HCT116 (cell line): ENCODE results near the gene TFDP3. TPM values are rescaled to one million over a fixed set of nuclear protein-coding genes. Genes with fewer than 3 reads are reported as not detected.

ENCODE experiments used
- ATAC-seq: fragments of 200-7000 bp; cut with Tn5 transposase; 2 replicates; pipeline ENCODE4 v1.9.1; 2020; ENCODE audit warnings: mild to moderate bottlenecking, moderate library complexity
- BruUV-seq: library from RNA; stranded (reverse); fragments of 400-500 nt; replicated peaks from 2 replicates; lab custom pipeline; 2021; lab: Mats Ljungman, UMichigan
- CTCF ChIA-PET: fragments of 300-600 bp; sonication (Branson Sonifier 250); formaldehyde crosslinking; loops from one replicate; lab custom pipeline; 2021; ENCODE audit warnings: antibody characterized with exemption; lab: Charles Lee
- POLR2A ChIA-PET: fragments of 300-600, 350-600 bp; sonication (Branson Sonifier 250); formaldehyde crosslinking; loops from one replicate; lab custom pipeline; 2021; ENCODE audit warnings: antibody characterized with exemption; lab: Charles Lee
- RAD21 ChIA-PET, 2 experiments: fragments of 300-600 bp; sonication (Branson Sonifier 250); formaldehyde crosslinking; loops; one replicate each; lab custom pipeline; 2023; ENCODE audit warnings: low total read pairs in 2 of 2; ENCODE audit not compliant: uncharacterized antibody in 2 of 2, unreplicated experiment in 2 of 2, low non-redundant PET in 1 of 2; lab: Charles Lee
- DNase-seq: peaks from one replicate; pipeline ENCODE4 v3.0.0-alpha.2; 2010; ENCODE audit warnings: low read depth, low spot score
- H2AFZ ChIP-seq: fragments of 200-600 bp; shearing (Covaris generic), sonication (generic); 2 replicates; pipeline ENCODE4 v1.6.1; 2017; ENCODE audit warnings: low read depth, mixed run types, mixed read lengths, antibody characterized with exemption, low read length; ENCODE audit not compliant: poor library complexity, severe bottlenecking
- H3K27ac ChIP-seq: 2 replicates; pipeline ENCODE4 v1.5.1; 2012; ENCODE audit warnings: low read depth, low read length
- H3K27me3 ChIP-seq: fragments of 200-600 bp; sonication (generic); 2 replicates; pipeline ENCODE4 v1.6.1; 2016; ENCODE audit warnings: mixed run types, low read length, mixed read lengths; ENCODE audit not compliant: insufficient read depth
- H3K36me3 ChIP-seq, 2 experiments: fragments of 200-500 bp in 1 of 2; fragments of 200-600 bp in 1 of 2; sonication (Bioruptor generic) in 1 of 2; sonication (generic) in 1 of 2; 2 replicates each; pipeline versions ENCODE4 v1.5.1 to v1.6.1; 2014 to 2016; ENCODE audit warnings: low read length in 2 of 2, inconsistent platforms in 1 of 2, mixed read lengths in 1 of 2, mixed run types in 1 of 2; ENCODE audit not compliant: insufficient read depth in 2 of 2, control insufficient read depth in 1 of 2
- H3K4me1 ChIP-seq, 2 experiments: fragments of 200-600 bp in 1 of 2; sonication (generic) in 1 of 2; 2 replicates each; pipeline versions ENCODE4 v1.5.1 to v1.6.1; 2012 to 2017; ENCODE audit warnings: low read length in 2 of 2, inconsistent platforms in 1 of 2, mild to moderate bottlenecking in 1 of 2, mixed read lengths in 1 of 2, mixed run types in 1 of 2, moderate library complexity in 1 of 2; ENCODE audit not compliant: insufficient read depth in 2 of 2, control insufficient read depth in 1 of 2
- H3K4me2 ChIP-seq: fragments of 200-600 bp; sonication (generic); 2 replicates; pipeline ENCODE4 v1.6.1; 2017; ENCODE audit warnings: mixed run types, low read length, mixed read lengths
- H3K4me3 ChIP-seq, 2 experiments: fragments of 200-600 bp in 1 of 2; sonication (generic) in 1 of 2; replicated peaks in 1 of 2; 2 replicates each; pipeline ENCODE4 v1.5.1; 2011 to 2016; ENCODE audit warnings: low read length in 2 of 2, control low read depth in 1 of 2, low read depth in 1 of 2, mild to moderate bottlenecking in 1 of 2, mixed read lengths in 1 of 2, mixed run types in 1 of 2
- H3K79me2 ChIP-seq: fragments of 200-600 bp; sonication (generic); 2 replicates; pipeline ENCODE4 v1.6.1; 2017; ENCODE audit warnings: mild to moderate bottlenecking, mixed run types, low read length, moderate library complexity, mixed read lengths; ENCODE audit not compliant: insufficient read depth
- H3K9ac ChIP-seq: fragments of 200-600 bp; sonication (generic); 2 replicates; pipeline ENCODE4 v1.6.1; 2016; ENCODE audit warnings: low read length, mixed read lengths
- H3K9me2 ChIP-seq: fragments of 200-600 bp; sonication (generic), shearing (Covaris generic); 2 replicates; pipeline ENCODE4 v1.6.1; 2017; ENCODE audit warnings: mixed run types, mild to moderate bottlenecking, moderate library complexity; ENCODE audit not compliant: insufficient read depth
- H3K9me3 ChIP-seq, 2 experiments: fragments of 200-500 bp in 1 of 2; fragments of 200-600 bp in 1 of 2; sonication (Bioruptor generic) in 1 of 2; sonication (generic) in 1 of 2; 2 replicates each; pipeline ENCODE4 v1.6.1; 2014 to 2017; ENCODE audit warnings: low read length in 2 of 2, mixed read lengths in 2 of 2, inconsistent platforms in 1 of 2, low read depth in 1 of 2, mild to moderate bottlenecking in 1 of 2, mixed run types in 1 of 2, moderate library complexity in 1 of 2; ENCODE audit not compliant: control insufficient read depth in 1 of 2, insufficient read depth in 1 of 2
- H4K20me1 ChIP-seq: fragments of 200-600 bp; sonication (generic), shearing (Covaris generic); 2 replicates; pipeline ENCODE4 v1.6.1; 2017; ENCODE audit warnings: mixed run types, mild to moderate bottlenecking, moderate library complexity; ENCODE audit not compliant: insufficient read depth
- CBX3 ChIP-seq: IDR thresholded peaks from 2 replicates; pipeline ENCODE4 v1.6.1; 2012; ENCODE audit warnings: low read depth
- CEBPB ChIP-seq: IDR thresholded peaks from 2 replicates; pipeline ENCODE4 v1.6.1; 2012; ENCODE audit warnings: low read depth
- ELF1 ChIP-seq: IDR thresholded peaks from 2 replicates; pipeline ENCODE4 v1.6.1; 2012; ENCODE audit warnings: low read depth, borderline replicate concordance
- EZH2phosphoT487 ChIP-seq: fragments of 200-600 bp; IDR thresholded peaks from 2 replicates; pipeline ENCODE4 v1.6.1; 2018; ENCODE audit warnings: antibody characterized with exemption, borderline replicate concordance
- SIN3A ChIP-seq: IDR thresholded peaks from 2 replicates; pipeline ENCODE4 v1.6.1; 2012; ENCODE audit warnings: low read depth
- SP1 ChIP-seq: IDR thresholded peaks from 2 replicates; pipeline ENCODE4 v1.6.1; 2012; ENCODE audit warnings: low read depth
- ZNF274 ChIP-seq: fragments of 200-500 bp; sonication (Bioruptor generic); IDR thresholded peaks from 2 replicates; pipeline ENCODE4 v1.6.1; 2014; ENCODE audit warnings: mild to moderate bottlenecking, low read depth, low read length, inconsistent platforms
- intact Hi-C: fragments of 100-400 bp; cut with micrococcal nuclease; formaldehyde crosslinking; loops from 2 replicates; pipeline ENCODE4 v1.10.0; 2022
- total RNA-seq: library from RNA; stranded (reverse); gene quantifications from one replicate; pipeline ENCODE4 v1.2.1, GENCODE V29; 2021; ENCODE audit not compliant: unreplicated experiment
- TF ChIP-seq, protein P1 (sequence below): IDR thresholded peaks from 2 replicates; pipeline ENCODE4 v1.6.1; 2011; ENCODE audit warnings: mild to moderate bottlenecking, low read length, moderate library complexity; ENCODE audit not compliant: insufficient replicate concordance; ENCODE audit errors: extremely low read depth
- TF ChIP-seq, protein P2 (sequence below): IDR thresholded peaks from 2 replicates; pipeline ENCODE4 v1.6.1; 2012; ENCODE audit warnings: low read depth

Gene TFDP3
- total RNA-seq, 1 experiment from 2014 or later: not detected

DNA sequence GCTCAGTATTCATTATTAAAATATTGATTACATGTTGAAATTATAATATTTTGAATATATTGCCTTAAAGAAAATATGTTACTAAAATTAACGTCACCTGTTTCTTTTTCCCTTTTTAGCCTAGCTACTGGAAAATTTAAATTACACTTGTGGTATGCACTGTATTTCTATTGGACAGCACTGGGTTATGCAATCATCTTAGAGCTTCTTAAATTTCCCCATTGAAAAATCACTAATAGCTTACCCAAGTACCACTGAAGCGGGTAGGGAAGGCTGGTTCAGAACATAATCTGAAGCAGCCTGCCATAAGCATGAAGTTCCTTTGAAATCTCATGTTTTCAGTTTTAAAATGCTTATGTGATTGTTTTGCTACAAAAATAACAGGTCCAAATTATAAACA, 49.5 kb upstream of the TFDP3 start:
- CTCF ChIA-PET: no interaction called here

DNA sequence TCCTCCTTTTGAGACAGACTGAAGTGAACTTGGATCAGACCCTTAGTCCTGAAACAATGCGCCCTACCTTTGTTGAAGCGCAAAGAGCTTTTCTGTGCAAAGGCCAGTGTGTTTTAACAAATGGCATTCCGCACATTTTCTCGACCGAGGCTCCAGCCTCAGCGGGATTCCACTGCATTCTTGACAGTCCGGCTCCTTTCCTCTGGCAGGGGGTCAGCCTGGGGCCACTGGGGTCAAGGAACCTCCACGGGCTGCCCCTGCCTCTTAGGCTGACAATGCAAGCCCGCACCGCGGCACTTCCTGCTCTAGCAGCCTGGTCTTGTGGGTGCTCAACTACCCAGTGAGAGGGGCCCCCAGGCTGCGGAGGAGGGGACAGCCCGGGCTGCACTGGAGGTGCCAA, 47.2 kb upstream of the TFDP3 start:
- Histone ChIP-seq H2AFZ (no peak overlapping the region), H3K36me3 (no peaks in the 10 kb centered on the region), H3K9ac (no peak overlapping the region), H3K4me1 (no peaks in the 10 kb centered on the region), H3K4me3 (no peak overlapping the region), H3K27ac (no peak overlapping the region), H3K27me3 (no peaks in the 10 kb centered on the region), H3K4me2 (no peak overlapping the region), H3K9me2 (no peaks in the 10 kb centered on the region), H3K79me2 (no peaks in the 10 kb centered on the region), H4K20me1 (no peaks in the 10 kb centered on the region), H3K9me3 (no peaks in the 10 kb centered on the region)
- intact Hi-C loops: no loop called here
- no peak for DNase-seq
- BruUV-seq: no TSS peak
- POLR2A ChIA-PET: no interaction called here
- TF ChIP-seq CEBPB (no peak), SIN3A (no peak), SP1 (no peak), ZNF274 (no peak), EZH2phosphoT487 (no peak), CBX3 (no peak)
- TF ChIP-seq, protein P1, sequence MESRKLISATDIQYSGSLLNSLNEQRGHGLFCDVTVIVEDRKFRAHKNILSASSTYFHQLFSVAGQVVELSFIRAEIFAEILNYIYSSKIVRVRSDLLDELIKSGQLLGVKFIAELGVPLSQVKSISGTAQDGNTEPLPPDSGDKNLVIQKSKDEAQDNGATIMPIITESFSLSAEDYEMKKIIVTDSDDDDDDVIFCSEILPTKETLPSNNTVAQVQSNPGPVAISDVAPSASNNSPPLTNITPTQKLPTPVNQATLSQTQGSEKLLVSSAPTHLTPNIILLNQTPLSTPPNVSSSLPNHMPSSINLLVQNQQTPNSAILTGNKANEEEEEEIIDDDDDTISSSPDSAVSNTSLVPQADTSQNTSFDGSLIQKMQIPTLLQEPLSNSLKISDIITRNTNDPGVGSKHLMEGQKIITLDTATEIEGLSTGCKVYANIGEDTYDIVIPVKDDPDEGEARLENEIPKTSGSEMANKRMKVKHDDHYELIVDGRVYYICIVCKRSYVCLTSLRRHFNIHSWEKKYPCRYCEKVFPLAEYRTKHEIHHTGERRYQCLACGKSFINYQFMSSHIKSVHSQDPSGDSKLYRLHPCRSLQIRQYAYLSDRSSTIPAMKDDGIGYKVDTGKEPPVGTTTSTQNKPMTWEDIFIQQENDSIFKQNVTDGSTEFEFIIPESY: no peak
- ATAC-seq: no peak
- CTCF ChIA-PET: no interaction called here
- RAD21 ChIA-PET: no interaction called here

More for the DNA sequence above, 49.5 kb upstream of the TFDP3 start:
- POLR2A ChIA-PET: no interaction called here
- H3K4me3 ChIP-seq: no peak overlapping the region
- H3K9ac ChIP-seq: no peak overlapping the region
- intact Hi-C loops: no loop called here
- no peak for ATAC-seq
- BruUV-seq: no TSS peak
- RAD21 ChIA-PET: no interaction called here
- H3K4me1 ChIP-seq: no peaks in the 10 kb centered on the region
- H3K79me2 ChIP-seq: no peaks in the 10 kb centered on the region
- no peak overlapping the region for H3K27ac ChIP-seq
- H2AFZ ChIP-seq: no peak overlapping the region
- H3K9me2 ChIP-seq: no peaks in the 10 kb centered on the region
- H3K36me3 ChIP-seq: no peaks in the 10 kb centered on the region
- no peaks in the 10 kb centered on the region for H4K20me1 ChIP-seq
- no peaks in the 10 kb centered on the region for H3K9me3 ChIP-seq
- H3K4me2 ChIP-seq: no peak overlapping the region
- TF ChIP-seq CBX3 (no peak), ELF1 (no peak), SIN3A (no peak)
- TF ChIP-seq, protein P2, sequence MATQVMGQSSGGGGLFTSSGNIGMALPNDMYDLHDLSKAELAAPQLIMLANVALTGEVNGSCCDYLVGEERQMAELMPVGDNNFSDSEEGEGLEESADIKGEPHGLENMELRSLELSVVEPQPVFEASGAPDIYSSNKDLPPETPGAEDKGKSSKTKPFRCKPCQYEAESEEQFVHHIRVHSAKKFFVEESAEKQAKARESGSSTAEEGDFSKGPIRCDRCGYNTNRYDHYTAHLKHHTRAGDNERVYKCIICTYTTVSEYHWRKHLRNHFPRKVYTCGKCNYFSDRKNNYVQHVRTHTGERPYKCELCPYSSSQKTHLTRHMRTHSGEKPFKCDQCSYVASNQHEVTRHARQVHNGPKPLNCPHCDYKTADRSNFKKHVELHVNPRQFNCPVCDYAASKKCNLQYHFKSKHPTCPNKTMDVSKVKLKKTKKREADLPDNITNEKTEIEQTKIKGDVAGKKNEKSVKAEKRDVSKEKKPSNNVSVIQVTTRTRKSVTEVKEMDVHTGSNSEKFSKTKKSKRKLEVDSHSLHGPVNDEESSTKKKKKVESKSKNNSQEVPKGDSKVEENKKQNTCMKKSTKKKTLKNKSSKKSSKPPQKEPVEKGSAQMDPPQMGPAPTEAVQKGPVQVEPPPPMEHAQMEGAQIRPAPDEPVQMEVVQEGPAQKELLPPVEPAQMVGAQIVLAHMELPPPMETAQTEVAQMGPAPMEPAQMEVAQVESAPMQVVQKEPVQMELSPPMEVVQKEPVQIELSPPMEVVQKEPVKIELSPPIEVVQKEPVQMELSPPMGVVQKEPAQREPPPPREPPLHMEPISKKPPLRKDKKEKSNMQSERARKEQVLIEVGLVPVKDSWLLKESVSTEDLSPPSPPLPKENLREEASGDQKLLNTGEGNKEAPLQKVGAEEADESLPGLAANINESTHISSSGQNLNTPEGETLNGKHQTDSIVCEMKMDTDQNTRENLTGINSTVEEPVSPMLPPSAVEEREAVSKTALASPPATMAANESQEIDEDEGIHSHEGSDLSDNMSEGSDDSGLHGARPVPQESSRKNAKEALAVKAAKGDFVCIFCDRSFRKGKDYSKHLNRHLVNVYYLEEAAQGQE: no peak
- TF ChIP-seq, all 23 proteins: peak for 0
- H3K27me3 ChIP-seq: no peaks in the 10 kb centered on the region
- no peak for DNase-seq
